H9 (cell line): Measurements from ENCODE around the gene PDE2A. TPM values are rescaled to one million over a fixed set of nuclear protein-coding genes. Genes with fewer than 3 reads are reported as not detected.

Experiments used
- DNase-seq: peaks from one replicate; pipeline ENCODE4 v3.0.0-alpha.2; 2017
- H2AFZ ChIP-seq: one replicate; pipeline ENCODE4 v1.6.1; 2013; ENCODE audit warnings: mild to moderate bottlenecking, low read length, control low read depth, moderate library complexity
- H2AK5ac ChIP-seq: 2 replicates; pipeline ENCODE4 v1.6.1; 2013; ENCODE audit warnings: low read length, control low read depth, mixed read lengths; ENCODE audit not compliant: insufficient read length
- H2BK120ac ChIP-seq: one replicate; pipeline ENCODE4 v1.6.1; 2013; ENCODE audit warnings: low read depth, mild to moderate bottlenecking, low read length, control low read depth, inconsistent platforms; ENCODE audit not compliant: poor library complexity, severe bottlenecking
- H2BK12ac ChIP-seq: 2 replicates; pipeline ENCODE4 v1.6.1; 2013; ENCODE audit warnings: low read length, control low read depth, mixed read lengths, low read depth; ENCODE audit not compliant: insufficient read length
- H2BK15ac ChIP-seq: 2 replicates; pipeline ENCODE4 v1.6.1; 2013; ENCODE audit warnings: low read depth, low read length, control low read depth
- H2BK20ac ChIP-seq: one replicate; pipeline ENCODE4 v1.6.1; 2013; ENCODE audit warnings: low read depth, mild to moderate bottlenecking, low read length, control low read depth, inconsistent platforms; ENCODE audit not compliant: poor library complexity, severe bottlenecking
- H2BK5ac ChIP-seq: 2 replicates; pipeline ENCODE4 v1.6.1; 2013; ENCODE audit warnings: low read length, control low read depth, mixed read lengths; ENCODE audit not compliant: insufficient read length
- H3K14ac ChIP-seq: 2 replicates; pipeline ENCODE4 v1.6.1; 2013; ENCODE audit warnings: low read length, control low read depth; ENCODE audit not compliant: insufficient read depth
- H3K18ac ChIP-seq: 2 replicates; pipeline ENCODE4 v1.6.1; 2013; ENCODE audit warnings: low read depth, mild to moderate bottlenecking, mixed read lengths, low read length, control low read depth; ENCODE audit not compliant: insufficient read length
- H3K23ac ChIP-seq: 2 replicates; pipeline ENCODE4 v1.6.1; 2013; ENCODE audit warnings: low read length, control low read depth, mixed read lengths, low read depth; ENCODE audit not compliant: insufficient read length
- H3K23me2 ChIP-seq: 2 replicates; pipeline ENCODE4 v1.6.1; 2013; ENCODE audit warnings: low read depth, mild to moderate bottlenecking, mixed read lengths, low read length, control low read depth; ENCODE audit not compliant: insufficient read length, poor library complexity, severe bottlenecking
- H3K27ac ChIP-seq: 2 replicates; pipeline ENCODE4 v1.5.1; 2013; ENCODE audit warnings: low read length, control low read depth, mixed read lengths, low read depth; ENCODE audit not compliant: insufficient read length
- H3K27me3 ChIP-seq: 2 replicates; pipeline ENCODE4 v1.6.1; 2013; ENCODE audit warnings: low read length, control low read depth, inconsistent platforms; ENCODE audit not compliant: insufficient read depth
- H3K4ac ChIP-seq: 2 replicates; pipeline ENCODE4 v1.6.1; 2013; ENCODE audit warnings: low read depth, mild to moderate bottlenecking, control low read depth, inconsistent platforms, low read length, moderate library complexity
- H3K4me1 ChIP-seq: 2 replicates; pipeline ENCODE4 v1.6.1; 2013; ENCODE audit warnings: low read length, control low read depth, inconsistent platforms; ENCODE audit not compliant: insufficient read depth
- H3K4me2 ChIP-seq: 2 replicates; pipeline ENCODE4 v1.6.1; 2013; ENCODE audit warnings: low read length, control low read depth, mixed read lengths; ENCODE audit not compliant: insufficient read length, insufficient read depth
- H3K56ac ChIP-seq: 2 replicates; pipeline ENCODE4 v1.6.1; 2013; ENCODE audit warnings: low read depth, mild to moderate bottlenecking, mixed read lengths, low read length, control low read depth; ENCODE audit not compliant: insufficient read length
- H3K79me1 ChIP-seq: 2 replicates; pipeline ENCODE4 v1.6.1; 2013; ENCODE audit warnings: low read depth, mild to moderate bottlenecking, moderate library complexity, low read length, control low read depth, inconsistent platforms; ENCODE audit not compliant: insufficient read depth, poor library complexity, severe bottlenecking
- H3K79me2 ChIP-seq: 2 replicates; pipeline ENCODE4 v1.6.1; 2013; ENCODE audit warnings: low read length, control low read depth, inconsistent platforms; ENCODE audit not compliant: insufficient read depth
- H3K9ac ChIP-seq: 2 replicates; pipeline ENCODE4 v1.6.1; 2013; ENCODE audit warnings: low read length, control low read depth, mixed read lengths; ENCODE audit not compliant: insufficient read length; ENCODE audit errors: extremely low read depth
- H3K9me3 ChIP-seq: one replicate; pipeline ENCODE4 v1.6.1; 2013; ENCODE audit warnings: low read depth, low read length, inconsistent platforms; ENCODE audit not compliant: control insufficient read depth
- H3T11ph ChIP-seq: one replicate; pipeline ENCODE4 v1.6.1; 2013; ENCODE audit warnings: mild to moderate bottlenecking, low read length, control low read depth, inconsistent platforms
- H4K20me1 ChIP-seq: one replicate; pipeline ENCODE4 v1.6.1; 2013; ENCODE audit not compliant: control insufficient read depth, insufficient read length, insufficient read depth
- H4K5ac ChIP-seq: 2 replicates; pipeline ENCODE4 v1.6.1; 2013; ENCODE audit warnings: low read depth, mild to moderate bottlenecking, mixed read lengths, low read length, control low read depth; ENCODE audit not compliant: insufficient read length
- H4K8ac ChIP-seq: replicated peaks from 2 replicates; pipeline ENCODE4 v1.6.1; 2013; ENCODE audit warnings: low read length, control low read depth, mixed read lengths, low read depth; ENCODE audit not compliant: insufficient read length
- H4K91ac ChIP-seq: 2 replicates; pipeline ENCODE4 v1.6.1; 2013; ENCODE audit warnings: low read depth, mild to moderate bottlenecking, moderate library complexity, mixed read lengths, low read length, control low read depth; ENCODE audit not compliant: insufficient read length
- H3K27ac Mint-ChIP-seq, 3 experiments: 2 replicates in 2 of 3; 3 replicates in 1 of 3; pipeline ENCODE4 v1.8.0; 2020 to 2021; ENCODE audit warnings: mixed read lengths in 3 of 3, mild to moderate bottlenecking in 1 of 3, moderate library complexity in 1 of 3
- H3K27me3 Mint-ChIP-seq: 2 replicates; pipeline ENCODE4 v1.8.0; 2021; ENCODE audit warnings: low read depth, mild to moderate bottlenecking, moderate library complexity, mixed read lengths
- H3K36me3 Mint-ChIP-seq, 3 experiments: 2 replicates in 2 of 3; 3 replicates in 1 of 3; pipeline ENCODE4 v1.8.0; 2020 to 2021; ENCODE audit warnings: low read depth in 3 of 3, mixed read lengths in 3 of 3; ENCODE audit not compliant: insufficient read depth in 1 of 3
- H3K4me1 Mint-ChIP-seq, 2 experiments: 2 replicates each; pipeline ENCODE4 v1.8.0; 2020; ENCODE audit warnings: mixed read lengths in 2 of 2
- H3K4me3 Mint-ChIP-seq, 2 experiments: 2 replicates in 1 of 2; 3 replicates in 1 of 2; pipeline ENCODE4 v1.8.0; 2020 to 2021; ENCODE audit warnings: mild to moderate bottlenecking in 2 of 2, mixed read lengths in 2 of 2, moderate library complexity in 1 of 2
- H3K9me3 Mint-ChIP-seq, 2 experiments: 2 replicates in 1 of 2; 3 replicates in 1 of 2; pipeline ENCODE4 v1.8.0; 2020; ENCODE audit warnings: mild to moderate bottlenecking in 2 of 2, mixed read lengths in 2 of 2, moderate library complexity in 1 of 2
- CTCF ChIP-seq: fragments of 200-600 bp; sonication (generic); conservative IDR thresholded peaks from 3 replicates; pipeline ENCODE4 v1.8.0; 2021; ENCODE audit warnings: antibody characterized with exemption, mild to moderate bottlenecking
- whole genome bisulfite sequencing: extraction: QIAGEN DNeasy Blood & Tissue Kit; methylation state at CpG from one replicate; pipeline ENCODE4 v1.1.7; 2013; ENCODE audit warnings: missing lambda C conversion rate, low lambda C conversion rate, mixed read lengths; ENCODE audit not compliant: insufficient read length; ENCODE audit errors: extremely low coverage; 5-methylcytosine and 5-hydroxymethylcytosine counted together
- total RNA-seq: library from RNA; stranded (reverse); gene quantifications from 2 replicates; pipeline ENCODE4 v1.2.1, GENCODE V29; 2021

Gene PDE2A
- total RNA-seq, 1 experiment from 2014 or later = 3.4 TPM

- H3K36me3 Mint-ChIP-seq = no peaks in the 10 kb centered on the region
- H3K79me2 ChIP-seq = no peaks in the 10 kb centered on the region
- H3K27ac ChIP-seq = no peak overlapping the region
- no peak overlapping the region for H3K18ac ChIP-seq
- DNase-seq = no peak
- H2BK12ac ChIP-seq = no peak overlapping the region
- no peak overlapping the region for H2BK15ac ChIP-seq
- no peak overlapping the region for H3K9ac ChIP-seq
- no peak overlapping the region for H3K14ac ChIP-seq
- H4K5ac ChIP-seq = no peak overlapping the region
- H3K27me3 ChIP-seq = no peaks in the 10 kb centered on the region
- WGBS = no CpG with 5 or more reads among the region's 5 CpGs
- no peak overlapping the region for H3T11ph ChIP-seq
- H3K56ac ChIP-seq = no peak overlapping the region
- no peaks in the 10 kb centered on the region for H3K79me1 ChIP-seq
- no peak overlapping the region for H3K4ac ChIP-seq
- H2BK120ac ChIP-seq = no peak overlapping the region
- H3K4me1 ChIP-seq = no peaks in the 10 kb centered on the region
- peaks cover 0 to 4% of the 10 kb centered on the region in 2 experiments; a peak in 1 of 5 replicates for H3K9me3 Mint-ChIP-seq
- no peaks in the 10 kb centered on the region for H3K4me1 Mint-ChIP-seq
- H4K8ac ChIP-seq = no peak overlapping the region
- no peak overlapping the region for H2BK5ac ChIP-seq
- no peak overlapping the region for H2AK5ac ChIP-seq
- no peak overlapping the region for H2AFZ ChIP-seq
- no peak overlapping the region for H3K23ac ChIP-seq
- H4K20me1 ChIP-seq = peaks cover 2% of the 10 kb centered on the region
- H3K23me2 ChIP-seq = no peaks in the 10 kb centered on the region
- H4K91ac ChIP-seq = no peak overlapping the region
- no peak overlapping the region for H2BK20ac ChIP-seq
- no peaks in the 10 kb centered on the region for H3K9me3 ChIP-seq
- H3K4me2 ChIP-seq = no peak overlapping the region
- H3K27ac Mint-ChIP-seq = no peak overlapping the region
- no peak for TF ChIP-seq CTCF
- peaks cover 16% of the 10 kb centered on the region for H3K27me3 Mint-ChIP-seq
- no peak overlapping the region for H3K4me3 Mint-ChIP-seq
These were observed 122.7 kb downstream of the PDE2A start for GRCh38 chr11:72551571-72551970.
